Central memory CD8-positive, alpha-beta T cell (primary cell): Measurements from ENCODE around the gene ANKRD53.
A peak's percentile ranks its signal among the peaks of the same experiment; 100 is the strongest.

Source experiments
- ATAC-seq: fragments of 150-1000 bp; cut with Tn5 transposase; replicated peaks from 2 replicates; pipeline ENCODE4 v1.10.0; 2022; ENCODE audit warnings: mild to moderate bottlenecking, moderate FRiP score, moderate number of reproducible peaks; ENCODE audit not compliant: poor library complexity, severe bottlenecking; ENCODE audit errors: extremely low read depth
- DNase-seq, 2 donors: peaks; one replicate each; pipeline ENCODE4 v3.0.0; 2021; ENCODE audit warnings: low spot score in 2 of 2
- H3K27ac Mint-ChIP-seq: one replicate; pipeline ENCODE4 v1.8.0; 2022; ENCODE audit warnings: low read depth, mild to moderate bottlenecking, moderate library complexity, mixed read lengths
- H3K27me3 Mint-ChIP-seq: one replicate; pipeline ENCODE4 v1.8.0; 2022; ENCODE audit warnings: mixed read lengths
- H3K36me3 Mint-ChIP-seq: one replicate; pipeline ENCODE4 v1.8.0; 2022; ENCODE audit warnings: mild to moderate bottlenecking, moderate library complexity, mixed read lengths; ENCODE audit not compliant: insufficient read depth
- H3K4me1 Mint-ChIP-seq: one replicate; pipeline ENCODE4 v1.8.0; 2022; ENCODE audit warnings: mixed read lengths
- H3K4me3 Mint-ChIP-seq: one replicate; pipeline ENCODE4 v1.8.0; 2022; ENCODE audit warnings: mild to moderate bottlenecking, moderate library complexity, mixed read lengths
- H3K9me3 Mint-ChIP-seq: one replicate; pipeline ENCODE4 v1.8.0; 2022; ENCODE audit warnings: mixed read lengths

ANKRD53 gene

DNA sequence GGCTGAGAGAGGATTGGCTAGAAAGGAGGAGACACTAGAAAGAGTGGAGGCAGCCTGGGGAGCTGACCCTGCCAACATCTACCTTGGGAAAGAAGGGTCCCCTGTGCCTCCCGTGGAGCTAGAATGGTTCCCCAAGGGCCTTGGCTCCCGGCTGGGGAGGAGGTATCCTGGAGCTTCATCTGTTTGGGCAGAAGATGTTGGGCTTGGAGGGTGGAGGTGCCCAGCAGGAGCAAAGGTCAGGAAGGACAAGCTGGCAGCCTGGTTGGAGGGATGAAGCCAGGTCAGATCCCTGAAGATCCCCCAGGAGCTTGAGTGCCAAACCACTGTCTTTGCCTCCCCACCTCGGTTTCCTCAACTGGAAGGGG is 39.9 kb upstream of the ANKRD53 start:
- no peak for ATAC-seq
- Mint-ChIP-seq H3K9me3 (no peaks in the 10 kb centered on the region), H3K27me3 (peaks cover 10% of the 10 kb centered on the region), H3K4me3 (no peak overlapping the region), H3K27ac (no peak overlapping the region), H3K36me3 (no peaks in the 10 kb centered on the region), H3K4me1 (no peaks in the 10 kb centered on the region)
- no peak for DNase-seq

DNA sequence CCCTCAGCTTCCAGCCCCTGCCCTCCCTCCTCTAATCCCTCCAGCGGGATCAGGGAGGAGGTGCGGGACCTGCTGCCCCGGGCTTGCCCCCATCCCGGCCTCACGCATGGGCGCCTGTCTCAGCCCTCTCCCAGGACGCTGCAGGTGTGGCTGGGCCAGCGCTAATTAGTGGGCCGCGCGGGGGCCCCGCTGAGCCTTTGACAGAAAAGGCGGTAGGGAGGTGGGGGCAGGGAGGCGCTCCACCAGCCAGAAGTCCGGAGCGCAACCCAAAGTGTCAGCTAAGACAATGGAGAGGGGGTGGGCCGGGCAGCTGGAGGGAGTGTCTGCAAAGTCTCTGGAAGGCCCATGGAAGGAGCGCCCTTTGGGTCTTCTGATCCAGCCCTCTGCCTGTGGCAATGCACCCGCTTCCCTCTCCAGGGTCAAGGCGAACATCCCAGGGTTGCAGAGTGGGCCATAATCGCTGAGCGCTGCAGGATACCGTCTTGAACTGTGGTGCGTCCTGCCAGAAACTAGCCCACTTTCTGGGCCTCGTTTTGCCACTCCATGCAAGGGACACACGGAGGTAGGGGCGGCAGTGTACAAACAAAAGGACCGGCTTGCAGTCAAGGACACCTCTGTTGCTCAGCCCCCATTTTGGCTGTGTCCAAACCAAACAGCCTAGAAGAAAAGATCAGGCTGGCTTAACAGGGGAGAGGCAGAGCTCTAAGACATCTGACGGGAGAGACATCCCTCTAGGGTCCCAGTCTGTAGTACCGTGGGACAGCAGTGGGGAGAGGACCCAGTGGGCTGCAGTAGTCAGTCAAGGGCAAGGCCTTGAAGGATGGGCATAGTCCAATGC is 39.2 kb upstream of the ANKRD53 start:
- no peak for ATAC-seq

GRCh38 chr2:70939839-70940580 is 38.4 kb upstream of the ANKRD53 start:
- H3K36me3 Mint-ChIP-seq = no peaks in the 10 kb centered on the region
- no peaks in the 10 kb centered on the region for H3K4me1 Mint-ChIP-seq
- no peak overlapping the region for H3K27ac Mint-ChIP-seq
- H3K27me3 Mint-ChIP-seq = peaks cover 7% of the 10 kb centered on the region
- DNase-seq (no peak), ATAC-seq (no peak)
- no peak overlapping the region for H3K4me3 Mint-ChIP-seq
- H3K9me3 Mint-ChIP-seq = no peaks in the 10 kb centered on the region

More for the DNA sequence above, 39.2 kb upstream of the ANKRD53 start:
- H3K36me3 Mint-ChIP-seq = no peaks in the 10 kb centered on the region
- H3K27me3 Mint-ChIP-seq = peaks cover 10% of the 10 kb centered on the region
- no peaks in the 10 kb centered on the region for H3K4me1 Mint-ChIP-seq
- H3K9me3 Mint-ChIP-seq = no peaks in the 10 kb centered on the region
- no peak for DNase-seq
- no peak overlapping the region for H3K4me3 Mint-ChIP-seq
- H3K27ac Mint-ChIP-seq = no peak overlapping the region

DNA sequence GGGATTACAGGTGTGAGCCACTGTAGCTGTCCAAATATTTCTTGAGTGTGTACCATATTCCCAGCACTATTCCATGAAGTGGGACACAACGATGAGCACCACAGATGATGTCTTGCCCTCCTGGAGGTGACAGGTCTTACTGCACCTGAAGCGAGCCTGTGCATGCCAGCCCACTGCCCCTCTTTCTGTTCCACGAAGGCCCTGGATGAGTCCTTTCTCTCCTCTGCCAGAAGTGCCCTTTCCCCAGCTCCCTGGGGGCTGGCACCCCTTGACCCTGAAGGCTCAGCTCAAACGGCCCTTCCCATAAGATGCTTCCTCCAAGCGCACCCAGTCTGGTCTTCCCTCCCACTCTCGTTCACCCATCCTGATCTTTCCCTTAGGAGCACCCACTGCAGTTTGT is 37.2 kb upstream of the ANKRD53 start:
- no peaks in the 10 kb centered on the region for H3K9me3 Mint-ChIP-seq
- ATAC-seq = no peak
- H3K36me3 Mint-ChIP-seq = no peaks in the 10 kb centered on the region
- H3K4me3 Mint-ChIP-seq = no peak overlapping the region
- H3K4me1 Mint-ChIP-seq = no peaks in the 10 kb centered on the region
- DNase-seq = no peak
- no peak overlapping the region for H3K27ac Mint-ChIP-seq
- no peaks in the 10 kb centered on the region for H3K27me3 Mint-ChIP-seq

DNA sequence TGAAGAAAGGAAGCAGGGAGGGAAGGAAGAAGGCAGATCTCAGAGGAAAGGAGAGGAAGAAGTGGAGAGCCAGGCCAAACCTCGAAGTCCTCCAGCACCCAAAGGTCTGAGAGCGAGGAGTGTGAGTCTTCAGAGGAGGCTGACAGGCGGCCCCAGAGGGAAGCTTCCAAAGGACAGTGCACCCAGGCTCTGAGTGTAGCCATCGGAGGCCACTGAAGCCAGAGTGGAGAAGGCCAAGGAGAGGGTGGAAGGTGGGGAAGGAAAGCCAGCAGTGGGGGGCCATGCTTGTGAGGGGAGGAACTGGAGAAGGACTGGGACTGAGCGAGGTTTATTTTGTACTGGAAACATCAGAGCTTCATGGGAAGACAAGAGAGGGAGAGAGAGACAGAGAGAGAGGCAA is 36.7 kb upstream of the ANKRD53 start:
- no peaks in the 10 kb centered on the region for H3K9me3 Mint-ChIP-seq
- no peak for ATAC-seq
- H3K27ac Mint-ChIP-seq = no peak overlapping the region
- no peaks in the 10 kb centered on the region for H3K36me3 Mint-ChIP-seq
- H3K4me3 Mint-ChIP-seq = no peak overlapping the region
- H3K4me1 Mint-ChIP-seq = peaks cover 2% of the 10 kb centered on the region
- H3K27me3 Mint-ChIP-seq = peaks cover 4% of the 10 kb centered on the region
- no peak for DNase-seq

GRCh38 chr2:70942396-70943204 is 35.8 kb upstream of the ANKRD53 start:
- DNase-seq = no peak
- Mint-ChIP-seq H3K36me3 (no peaks in the 10 kb centered on the region), H3K4me3 (no peak overlapping the region), H3K9me3 (no peaks in the 10 kb centered on the region), H3K27ac (no peak overlapping the region), H3K27me3 (peaks cover 11% of the 10 kb centered on the region), H3K4me1 (peaks cover 6% of the 10 kb centered on the region)
- ATAC-seq = no peak

DNA sequence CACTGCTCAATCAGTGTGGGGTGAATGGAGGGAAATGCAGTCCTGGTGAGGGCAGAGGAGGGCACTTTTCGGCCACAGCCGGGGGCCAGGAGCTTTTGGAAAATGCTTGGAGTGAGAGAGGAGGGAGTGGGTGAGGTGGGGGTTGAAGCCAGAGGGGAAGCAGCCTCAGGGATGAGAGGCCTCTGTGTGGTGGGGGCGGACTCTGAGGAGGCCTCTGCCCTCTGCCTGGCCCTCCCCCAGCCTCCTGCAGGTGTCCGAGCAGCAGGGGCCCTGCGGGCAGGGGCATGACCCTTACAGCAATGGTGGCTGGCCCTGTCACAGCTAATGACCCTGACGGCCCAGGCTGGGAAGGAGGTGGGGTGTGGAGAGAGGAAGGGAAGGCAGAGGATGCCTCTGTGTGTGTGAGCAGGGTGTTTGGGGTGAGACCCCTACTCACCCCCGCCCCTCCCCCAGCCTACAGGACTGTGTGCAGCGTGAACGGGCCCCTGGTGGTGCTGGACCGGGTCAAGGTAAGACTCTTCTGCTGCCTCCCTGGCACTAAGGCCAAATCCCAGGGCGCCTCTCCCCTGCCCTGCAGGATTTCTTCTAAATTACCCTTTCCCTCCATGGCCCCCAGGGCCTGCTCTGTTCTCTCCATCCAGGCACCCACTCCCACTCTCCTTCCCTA is 35.1 kb upstream of the ANKRD53 start:
- Mint-ChIP-seq H3K4me1 (peaks cover 12% of the 10 kb centered on the region), H3K27ac (peak overlapping the region; percentile 11), H3K9me3 (no peaks in the 10 kb centered on the region), H3K4me3 (no peak overlapping the region), H3K27me3 (peaks cover 18% of the 10 kb centered on the region), H3K36me3 (peaks cover under 1% of the 10 kb centered on the region)
- ATAC-seq (no peak), DNase-seq (no peak)

DNA sequence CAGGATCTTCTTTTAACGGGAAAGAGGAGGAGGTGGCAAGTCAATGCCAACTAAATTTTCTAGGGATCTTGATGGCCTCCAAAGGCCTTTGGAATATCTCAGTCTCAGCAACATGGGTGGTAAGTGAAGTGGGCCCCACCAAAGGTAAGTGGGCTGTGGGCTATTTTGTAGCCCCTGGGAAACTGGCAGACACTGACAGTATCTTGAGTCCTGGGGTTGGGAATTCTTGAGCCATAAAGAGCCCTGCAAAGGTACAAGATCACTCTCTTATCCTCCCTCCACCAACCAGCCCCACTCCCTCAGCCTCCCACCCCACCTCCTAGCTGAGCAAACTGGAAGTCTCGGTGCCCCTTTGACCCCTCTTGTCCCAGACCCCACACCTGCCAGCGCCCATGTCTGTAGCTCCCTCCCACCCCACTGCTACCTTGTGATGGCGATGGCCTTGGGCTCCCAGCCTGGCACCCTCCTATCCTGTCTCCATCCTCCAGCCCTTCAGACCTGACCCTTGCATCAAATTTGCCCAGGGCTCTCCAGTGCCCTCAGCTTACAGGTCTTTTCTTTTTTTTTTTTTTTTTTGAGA is 34.2 kb upstream of the ANKRD53 start:
- Mint-ChIP-seq H3K9me3 (no peaks in the 10 kb centered on the region), H3K27ac (peak overlapping the region; percentile 11)
- no peak for ATAC-seq

GRCh38 chr2:70946832-70947442 is 31.5 kb upstream of the ANKRD53 start:
- Mint-ChIP-seq H3K27me3 (peaks cover 21% of the 10 kb centered on the region), H3K9me3 (no peaks in the 10 kb centered on the region), H3K4me3 (peak overlapping the region; percentile 80), H3K4me1 (peaks cover 15% of the 10 kb centered on the region), H3K36me3 (peaks cover 2% of the 10 kb centered on the region), H3K27ac (no peak overlapping the region)
- peak in 1 of 2 donors; percentile 34 for DNase-seq
- ATAC-seq = peak; percentile 40

More for the DNA sequence above, 34.2 kb upstream of the ANKRD53 start:
- H3K4me1 Mint-ChIP-seq = peaks cover 15% of the 10 kb centered on the region
- H3K27me3 Mint-ChIP-seq = peaks cover 21% of the 10 kb centered on the region
- H3K36me3 Mint-ChIP-seq = peaks cover 2% of the 10 kb centered on the region
- no peak overlapping the region for H3K4me3 Mint-ChIP-seq
- DNase-seq = no peak

DNA sequence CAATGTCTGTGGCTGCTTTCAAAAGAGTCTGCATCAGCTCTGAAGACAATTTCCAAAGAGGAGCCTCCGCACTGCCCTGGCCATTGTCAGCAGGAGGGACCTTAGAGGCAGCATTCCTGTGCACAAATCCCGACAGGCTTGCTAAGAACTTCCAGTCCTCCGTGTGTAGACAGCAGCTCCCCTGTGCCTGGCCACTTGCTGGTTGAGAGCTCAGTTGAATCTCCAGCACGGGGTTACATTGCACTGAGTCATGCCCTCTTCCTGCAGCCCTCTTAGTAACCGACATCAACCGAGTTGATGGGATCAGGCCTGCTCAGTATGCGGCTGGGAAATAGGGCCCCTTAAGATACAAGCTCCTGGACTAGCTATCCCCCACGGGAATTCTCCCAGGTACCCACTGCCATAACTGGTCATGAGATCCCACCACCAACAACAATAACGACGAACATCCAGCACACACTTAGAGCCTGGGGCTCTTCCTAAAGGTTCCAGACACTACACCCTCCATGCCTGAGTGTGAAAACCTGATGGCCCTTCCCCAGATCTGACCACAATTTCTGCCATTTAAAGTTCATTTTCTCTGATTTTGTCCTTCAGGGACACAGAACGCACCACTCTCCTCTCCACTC is 30.8 kb upstream of the ANKRD53 start:
- peak overlapping the region; percentile 80 for H3K4me3 Mint-ChIP-seq
- ATAC-seq (no peak), DNase-seq (no peak)
- H3K36me3 Mint-ChIP-seq = peaks cover 2% of the 10 kb centered on the region
- no peak overlapping the region for H3K27ac Mint-ChIP-seq
- H3K9me3 Mint-ChIP-seq = no peaks in the 10 kb centered on the region
- H3K27me3 Mint-ChIP-seq = peaks cover 21% of the 10 kb centered on the region
- peaks cover 15% of the 10 kb centered on the region for H3K4me1 Mint-ChIP-seq

DNA sequence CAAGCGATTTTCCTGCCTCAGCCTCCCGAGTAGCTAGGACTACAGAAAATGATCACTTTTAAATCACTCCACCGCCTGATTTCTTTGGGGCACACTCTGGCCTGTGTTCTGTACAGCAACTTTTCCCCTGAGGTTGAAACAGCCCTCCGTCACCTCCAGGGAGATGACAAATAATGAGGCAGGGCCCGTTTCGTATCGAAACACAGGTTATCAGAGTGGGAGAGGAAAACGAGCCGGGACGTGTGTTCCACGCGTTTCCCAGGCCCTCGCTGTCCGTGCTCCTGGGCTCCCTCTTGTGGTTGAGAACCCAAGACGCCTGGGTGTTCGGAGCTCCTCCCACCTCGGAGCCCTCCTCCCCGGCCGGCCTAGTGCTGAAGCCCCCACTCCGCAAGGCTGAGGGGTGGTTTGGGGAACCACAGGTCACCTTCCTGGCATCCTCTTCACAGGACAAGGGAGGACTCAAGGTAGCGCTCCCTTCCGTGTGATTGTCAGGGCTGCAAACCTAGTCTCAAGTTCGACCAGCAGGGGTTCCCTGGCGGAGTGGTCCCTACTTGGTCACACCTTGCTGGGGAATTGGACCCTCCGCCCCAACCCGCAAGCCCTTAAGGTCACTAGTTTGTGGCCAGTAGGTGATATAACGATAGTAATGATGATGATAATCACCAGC is 30.0 kb upstream of the ANKRD53 start:
- peak; percentile 89 for ATAC-seq
- Mint-ChIP-seq H3K4me3 (peak overlapping the region; percentile 80), H3K4me1 (peaks cover 15% of the 10 kb centered on the region), H3K27ac (no peak overlapping the region), H3K9me3 (no peaks in the 10 kb centered on the region), H3K36me3 (peaks cover 2% of the 10 kb centered on the region), H3K27me3 (peaks cover 27% of the 10 kb centered on the region)
- DNase-seq = peak; percentile 56 to 64
